GM12864 (cell line): ENCODE results near the gene KRT13.

Source experiments
- DNase-seq: peaks from one replicate; pipeline ENCODE4 v3.0.0-alpha.2; 2011; ENCODE audit warnings: low read depth
- H3K4me3 ChIP-seq: 2 replicates; pipeline ENCODE4 v1.5.1; 2011; ENCODE audit warnings: mild to moderate bottlenecking, low read depth, low read length, control low read depth
- CTCF ChIP-seq: IDR thresholded peaks from 2 replicates; pipeline ENCODE4 v1.5.1; 2011; ENCODE audit warnings: low read depth, mild to moderate bottlenecking, moderate library complexity, low read length, control low read depth, inconsistent platforms; ENCODE audit errors: missing control alignments

The KRT13 gene

GRCh38 chr17:41548844-41549595, 43.6 kb upstream of the KRT13 start:
- H3K4me3 ChIP-seq, result no peak overlapping the region
- TF ChIP-seq CTCF, result peak; percentile 83
- DNase-seq, result peak; percentile 5

GRCh38 chr17:41547921-41548843, 42.8 kb upstream of the KRT13 start:
- TF ChIP-seq CTCF, result no peak
- no peak for DNase-seq
- no peak overlapping the region for H3K4me3 ChIP-seq

GRCh38 chr17:41547378-41547841, 42.0 kb upstream of the KRT13 start:
- DNase-seq, result no peak
- no peak for TF ChIP-seq CTCF
- no peak overlapping the region for H3K4me3 ChIP-seq

GRCh38 chr17:41546819-41547218, 41.4 kb upstream of the KRT13 start:
- no peak for DNase-seq

GRCh38 chr17:41545829-41546410, 40.5 kb upstream of the KRT13 start:
- H3K4me3 ChIP-seq, result no peak overlapping the region
- no peak for TF ChIP-seq CTCF
- no peak for DNase-seq

More at GRCh38 chr17:41546819-41547218, 41.4 kb upstream of the KRT13 start:
- TF ChIP-seq CTCF, result no peak
- no peak overlapping the region for H3K4me3 ChIP-seq

- DNase-seq, result no peak
- no peak overlapping the region for H3K4me3 ChIP-seq
- TF ChIP-seq CTCF, result no peak
Observed at GRCh38 chr17:41544935-41545334, 39.5 kb upstream of the KRT13 start.
